BLaER1 (cell line): ENCODE results near the gene KCNN4.

Source experiments
- H3K27ac ChIP-seq: shearing (Covaris generic); formaldehyde crosslinking; 2 replicates; pipeline ENCODE4 v1.8.1; 2022
- H3K27me3 ChIP-seq: shearing (Covaris generic); formaldehyde crosslinking; 2 replicates; pipeline ENCODE4 v1.8.1; 2022
- H3K36me3 ChIP-seq: shearing (Covaris generic); formaldehyde crosslinking; 2 replicates; pipeline ENCODE4 v1.8.1; 2022
- H3K4me1 ChIP-seq: shearing (Covaris generic); formaldehyde crosslinking; 2 replicates; pipeline ENCODE4 v1.8.1; 2022
- H3K4me2 ChIP-seq: shearing (Covaris generic); formaldehyde crosslinking; 2 replicates; pipeline ENCODE4 v1.8.1; 2022
- H3K4me3 ChIP-seq: shearing (Covaris generic); formaldehyde crosslinking; 2 replicates; pipeline ENCODE4 v1.8.1; 2022
- H3K9ac ChIP-seq: shearing (Covaris generic); formaldehyde crosslinking; 2 replicates; pipeline ENCODE4 v1.8.1; 2022
- H3K9me3 ChIP-seq: shearing (Covaris generic); formaldehyde crosslinking; 2 replicates; pipeline ENCODE4 v1.8.1; 2022
- H4K20me1 ChIP-seq: shearing (Covaris generic); formaldehyde crosslinking; 2 replicates; pipeline ENCODE4 v1.8.1; 2022
- Cebpa-rat ChIP-seq: shearing (Covaris generic); IDR thresholded peaks from 2 replicates; pipeline ENCODE4 v1.8.1; 2022

The KCNN4 gene

GRCh38 chr19:43735957-43736356 lies 44.8 kb downstream of the KCNN4 start:
- no peak for TF ChIP-seq Cebpa-rat
- H3K9ac ChIP-seq: no peak overlapping the region
- no peak overlapping the region for H3K4me3 ChIP-seq
- no peak overlapping the region for H3K27ac ChIP-seq
- no peaks in the 10 kb centered on the region for H3K9me3 ChIP-seq
- no peak overlapping the region for H3K4me2 ChIP-seq
- peaks cover 100% of the 10 kb centered on the region for H3K36me3 ChIP-seq
- no peaks in the 10 kb centered on the region for H3K27me3 ChIP-seq
- no peaks in the 10 kb centered on the region for H4K20me1 ChIP-seq
- peaks cover 25% of the 10 kb centered on the region for H3K4me1 ChIP-seq

- Histone ChIP-seq H3K36me3 (peaks cover 100% of the 10 kb centered on the region), H3K9ac (no peak overlapping the region), H3K4me1 (peaks cover 25% of the 10 kb centered on the region), H3K9me3 (no peaks in the 10 kb centered on the region), H4K20me1 (no peaks in the 10 kb centered on the region), H3K4me3 (no peak overlapping the region), H3K4me2 (no peak overlapping the region), H3K27me3 (no peaks in the 10 kb centered on the region), H3K27ac (no peak overlapping the region)
- TF ChIP-seq Cebpa-rat: no peak
Measured at GRCh38 chr19:43735013-43735412, 45.8 kb downstream of the KCNN4 start.

GRCh38 chr19:43731846-43732245 lies 48.9 kb downstream of the KCNN4 start:
- TF ChIP-seq Cebpa-rat: 0 out of 2 replicates have a peak, but pooled peaks have one; percentile 30
- no peak overlapping the region for H3K4me3 ChIP-seq

GRCh38 chr19:43731346-43731745 lies 49.4 kb downstream of the KCNN4 start:
- H3K27me3 ChIP-seq: no peaks in the 10 kb centered on the region
- H4K20me1 ChIP-seq: no peaks in the 10 kb centered on the region
- H3K9me3 ChIP-seq: no peaks in the 10 kb centered on the region
- H3K4me3 ChIP-seq: no peak overlapping the region
- no peak overlapping the region for H3K9ac ChIP-seq
- TF ChIP-seq Cebpa-rat: no peak
- H3K4me1 ChIP-seq: peaks cover 26% of the 10 kb centered on the region
- H3K27ac ChIP-seq: peak overlapping the region; percentile 57
- H3K36me3 ChIP-seq: peaks cover 93% of the 10 kb centered on the region
- no peak overlapping the region; the same call in 1 of the 2 replicates for H3K4me2 ChIP-seq

More at GRCh38 chr19:43731846-43732245, 48.9 kb downstream of the KCNN4 start:
- H3K4me2 ChIP-seq: peak overlapping the region; percentile 8
- H4K20me1 ChIP-seq: no peaks in the 10 kb centered on the region
- no peak overlapping the region for H3K9ac ChIP-seq
- H3K4me1 ChIP-seq: peaks cover 25% of the 10 kb centered on the region
- no peaks in the 10 kb centered on the region for H3K27me3 ChIP-seq
- H3K27ac ChIP-seq: peak overlapping the region; percentile 57
- H3K36me3 ChIP-seq: peaks cover 98% of the 10 kb centered on the region
- no peaks in the 10 kb centered on the region for H3K9me3 ChIP-seq

- TF ChIP-seq Cebpa-rat: no peak
- Histone ChIP-seq H3K27me3 (no peaks in the 10 kb centered on the region), H3K4me1 (peaks cover 38% of the 10 kb centered on the region), H3K9me3 (no peaks in the 10 kb centered on the region), H3K36me3 (peaks cover 79% of the 10 kb centered on the region), H3K9ac (no peak overlapping the region), H4K20me1 (no peaks in the 10 kb centered on the region), H3K4me3 (no peak overlapping the region), H3K4me2 (no peak overlapping the region), H3K27ac (no peak overlapping the region)
Measured at GRCh38 chr19:43729919-43730318, 50.9 kb downstream of the KCNN4 start.

- Histone ChIP-seq H3K36me3 (peaks cover 55% of the 10 kb centered on the region), H4K20me1 (no peaks in the 10 kb centered on the region), H3K4me2 (no peak overlapping the region), H3K4me1 (peaks cover 28% of the 10 kb centered on the region), H3K27me3 (no peaks in the 10 kb centered on the region), H3K27ac (0 out of 2 replicates have a peak overlapping the region, but pooled peaks have one; percentile 38), H3K9ac (no peak overlapping the region), H3K9me3 (no peaks in the 10 kb centered on the region), H3K4me3 (no peak overlapping the region)
- no peak for TF ChIP-seq Cebpa-rat
Measured at GRCh38 chr19:43727593-43727853, 53.2 kb downstream of the KCNN4 start.

GRCh38 chr19:43726736-43727592 lies 53.8 kb downstream of the KCNN4 start:
- no peak overlapping the region for H3K4me2 ChIP-seq
- H3K9me3 ChIP-seq: no peaks in the 10 kb centered on the region
- peaks cover 49% of the 10 kb centered on the region for H3K36me3 ChIP-seq
- H3K4me1 ChIP-seq: peaks cover 23% of the 10 kb centered on the region
- TF ChIP-seq Cebpa-rat: no peak
- no peaks in the 10 kb centered on the region for H3K27me3 ChIP-seq
- H3K4me3 ChIP-seq: no peak overlapping the region
- H3K27ac ChIP-seq: 0 out of 2 replicates have a peak overlapping the region, but pooled peaks have one; percentile 38
- no peaks in the 10 kb centered on the region for H4K20me1 ChIP-seq
- no peak overlapping the region for H3K9ac ChIP-seq

GRCh38 chr19:43725468-43725867 lies 55.3 kb downstream of the KCNN4 start:
- Histone ChIP-seq H3K9me3 (no peaks in the 10 kb centered on the region), H3K9ac (no peak overlapping the region), H3K36me3 (peaks cover 34% of the 10 kb centered on the region), H3K4me2 (no peak overlapping the region; the same call in 1 of the 2 replicates), H3K4me1 (peaks cover 13% of the 10 kb centered on the region), H3K27me3 (no peaks in the 10 kb centered on the region), H3K4me3 (no peak overlapping the region), H3K27ac (0 out of 2 replicates have a peak overlapping the region, but pooled peaks have one; percentile 7), H4K20me1 (no peaks in the 10 kb centered on the region)
- TF ChIP-seq Cebpa-rat: no peak

GRCh38 chr19:43724896-43725295 lies 55.9 kb downstream of the KCNN4 start:
- Histone ChIP-seq H3K4me1 (peaks cover 13% of the 10 kb centered on the region), H3K4me3 (no peak overlapping the region), H3K9me3 (no peaks in the 10 kb centered on the region), H3K27ac (no peak overlapping the region), H3K9ac (no peak overlapping the region), H4K20me1 (no peaks in the 10 kb centered on the region), H3K4me2 (no peak overlapping the region), H3K36me3 (peaks cover 29% of the 10 kb centered on the region), H3K27me3 (no peaks in the 10 kb centered on the region)
- no peak for TF ChIP-seq Cebpa-rat

GRCh38 chr19:43723588-43723987 lies 57.2 kb downstream of the KCNN4 start:
- no peaks in the 10 kb centered on the region for H4K20me1 ChIP-seq
- H3K4me1 ChIP-seq: peaks cover 13% of the 10 kb centered on the region
- H3K27ac ChIP-seq: no peak overlapping the region
- no peak overlapping the region for H3K9ac ChIP-seq
- no peak for TF ChIP-seq Cebpa-rat
- H3K36me3 ChIP-seq: peaks cover 16% of the 10 kb centered on the region
- H3K27me3 ChIP-seq: no peaks in the 10 kb centered on the region
- H3K4me3 ChIP-seq: no peak overlapping the region
- H3K9me3 ChIP-seq: no peaks in the 10 kb centered on the region
- H3K4me2 ChIP-seq: no peak overlapping the region
